ENCODE results near the gene ATP6V1F. TPM values are rescaled to one million over a fixed set of nuclear protein-coding genes. Genes with fewer than 3 reads are reported as not detected.

Gene ATP6V1F
- total RNA-seq, 1 donor from 2014 or later = 119 TPM

GRCh38 chr7:128830231-128831177 lies 32.2 kb upstream of the ATP6V1F start, which contains the start of gene FLNC:
FLNC (plus strand) TSS chr7:128830406; CDS start chr7:128830638, 232 bp downstream.
- Histone ChIP-seq H3K4me1 (peaks cover 48% of the 10 kb centered on the region), H3K4me3 (peak within 1 kb of the TSS; percentile 58 to 64), H3K9me3 (no peaks in the 10 kb centered on the region), H3K27ac (peak within 1 kb of the TSS; percentile 85), H3K36me3 (no peaks in the 10 kb centered on the region), H3K27me3 (no peaks in the 10 kb centered on the region)
- TF ChIP-seq POLR2A (IDR thresholded peaks at IDR 0.05) (peak in 1 of 2 donors; percentile 4), POLR2AphosphoS5 (IDR thresholded peaks at IDR 0.05; ENCODE audit: insufficient read depth in 1 of 2, low read depth in 1 of 2) (peak in 1 of 2 donors; percentile 69)
- TF ChIP-seq, protein P1, sequence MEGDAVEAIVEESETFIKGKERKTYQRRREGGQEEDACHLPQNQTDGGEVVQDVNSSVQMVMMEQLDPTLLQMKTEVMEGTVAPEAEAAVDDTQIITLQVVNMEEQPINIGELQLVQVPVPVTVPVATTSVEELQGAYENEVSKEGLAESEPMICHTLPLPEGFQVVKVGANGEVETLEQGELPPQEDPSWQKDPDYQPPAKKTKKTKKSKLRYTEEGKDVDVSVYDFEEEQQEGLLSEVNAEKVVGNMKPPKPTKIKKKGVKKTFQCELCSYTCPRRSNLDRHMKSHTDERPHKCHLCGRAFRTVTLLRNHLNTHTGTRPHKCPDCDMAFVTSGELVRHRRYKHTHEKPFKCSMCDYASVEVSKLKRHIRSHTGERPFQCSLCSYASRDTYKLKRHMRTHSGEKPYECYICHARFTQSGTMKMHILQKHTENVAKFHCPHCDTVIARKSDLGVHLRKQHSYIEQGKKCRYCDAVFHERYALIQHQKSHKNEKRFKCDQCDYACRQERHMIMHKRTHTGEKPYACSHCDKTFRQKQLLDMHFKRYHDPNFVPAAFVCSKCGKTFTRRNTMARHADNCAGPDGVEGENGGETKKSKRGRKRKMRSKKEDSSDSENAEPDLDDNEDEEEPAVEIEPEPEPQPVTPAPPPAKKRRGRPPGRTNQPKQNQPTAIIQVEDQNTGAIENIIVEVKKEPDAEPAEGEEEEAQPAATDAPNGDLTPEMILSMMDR (IDR thresholded peaks at IDR 0.05) = no peak
- intact Hi-C loops (cut with DNase I) = no loop called here
- DNase-seq (ENCODE audit: extremely low spot score in 2 of 2) = no peak

GRCh38 chr7:128831178-128831993 lies 31.3 kb upstream of the ATP6V1F start:
- Histone ChIP-seq H3K9me3 (no peaks in the 10 kb centered on the region), H3K27ac (peak overlapping the region; percentile 85), H3K27me3 (no peaks in the 10 kb centered on the region), H3K4me1 (peaks cover 48% of the 10 kb centered on the region), H3K4me3 (peak overlapping the region; percentile 58 to 64), H3K36me3 (no peaks in the 10 kb centered on the region)
- TF ChIP-seq, protein P1 (IDR thresholded peaks at IDR 0.05) = no peak
- TF ChIP-seq POLR2A (IDR thresholded peaks at IDR 0.05) = peak in 1 of 2 donors; percentile 19
- peak in 1 of 2 donors; percentile 83 for TF ChIP-seq POLR2AphosphoS5 (IDR thresholded peaks at IDR 0.05; ENCODE audit: insufficient read depth in 1 of 2, low read depth in 1 of 2)
- intact Hi-C loops (cut with DNase I) = no loop called here
- no peak for DNase-seq (ENCODE audit: extremely low spot score in 2 of 2)

DNA sequence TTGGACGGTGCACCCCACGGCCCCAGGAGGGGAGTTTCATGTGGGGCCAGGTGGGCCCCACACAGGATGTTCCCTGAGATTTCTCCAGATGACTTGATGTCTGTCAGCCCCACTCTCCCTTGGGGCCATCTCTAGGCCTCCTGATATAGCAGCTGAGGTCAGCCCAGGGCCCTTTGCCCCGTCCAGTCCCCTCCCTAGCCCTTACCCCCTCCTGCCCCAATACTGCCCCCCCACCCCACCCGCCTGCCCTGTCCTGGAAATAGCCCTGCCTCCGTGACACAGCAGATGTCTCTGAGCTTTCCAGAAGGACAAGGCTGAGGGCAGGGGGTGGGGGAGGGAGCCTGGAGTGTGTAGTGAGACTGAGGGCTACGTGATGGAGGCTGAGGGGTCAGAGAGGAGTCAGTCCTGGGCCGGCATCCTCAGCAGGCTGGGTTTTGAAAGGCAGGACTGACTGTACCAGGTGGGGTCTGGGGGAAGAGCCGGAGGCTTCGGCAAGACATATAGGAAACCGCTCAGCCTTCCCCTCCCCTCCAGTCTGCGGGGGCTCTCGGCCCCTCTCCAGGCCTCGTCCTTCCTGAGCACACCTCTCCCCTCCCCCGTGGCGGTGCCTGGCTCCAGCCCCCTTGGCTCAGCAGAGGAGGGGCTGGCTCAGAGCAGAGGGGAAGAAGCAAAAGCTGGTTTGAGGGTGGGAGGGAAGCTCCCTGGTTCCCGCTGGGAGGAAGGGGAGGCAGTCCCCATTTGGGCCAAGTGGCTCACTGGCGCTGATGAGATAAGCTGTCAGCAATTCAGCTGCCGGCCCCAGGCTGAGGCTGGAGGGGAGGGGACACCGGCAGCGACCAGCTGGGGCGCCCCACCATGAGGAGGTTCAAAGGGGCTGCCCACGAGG lies 30.4 kb upstream of the ATP6V1F start:
- Histone ChIP-seq H3K4me1 (peaks cover 48% of the 10 kb centered on the region), H3K36me3 (no peaks in the 10 kb centered on the region), H3K27me3 (no peaks in the 10 kb centered on the region), H3K4me3 (peak overlapping the region; percentile 58 to 64), H3K9me3 (no peaks in the 10 kb centered on the region), H3K27ac (peak overlapping the region; percentile 85)
- no peak for DNase-seq (ENCODE audit: extremely low spot score in 2 of 2)
- intact Hi-C loops (cut with DNase I) = no loop called here
- TF ChIP-seq, protein P1 (IDR thresholded peaks at IDR 0.05) = no peak
- TF ChIP-seq POLR2AphosphoS5 (IDR thresholded peaks at IDR 0.05; ENCODE audit: insufficient read depth in 1 of 2, low read depth in 1 of 2) = peak in 1 of 2 donors; percentile 34

- H3K27ac ChIP-seq = peak overlapping the region; percentile 85
- peaks cover 0 to 3% of the 10 kb centered on the region in 2 donors for H3K36me3 ChIP-seq
- no peaks in the 10 kb centered on the region for H3K9me3 ChIP-seq
- TF ChIP-seq POLR2AphosphoS5 (IDR thresholded peaks at IDR 0.05; ENCODE audit: insufficient read depth in 1 of 2, low read depth in 1 of 2) (no peak), POLR2A (IDR thresholded peaks at IDR 0.05) (no peak)
- TF ChIP-seq, protein P1 (IDR thresholded peaks at IDR 0.05) = no peak
- H3K4me3 ChIP-seq = peak overlapping the region; percentile 58 to 64
- H3K27me3 ChIP-seq = no peaks in the 10 kb centered on the region
- H3K4me1 ChIP-seq = peaks cover 45% of the 10 kb centered on the region
- DNase-seq (ENCODE audit: extremely low spot score in 2 of 2) = no peak
- intact Hi-C loops (cut with DNase I) = no loop called here
Measured at GRCh38 chr7:128832880-128833147, 29.8 kb upstream of the ATP6V1F start.
